NCI-H2196 treated with DMSO at 0.1 percent for 48 hours (cell line): ENCODE measurements around the gene LCA5.
"Not testable (repeated sequence)": the region's sequence is repeated elsewhere in the genome, so short reads cannot be mapped to it uniquely, and the experiment has no call there.

ENCODE experiments used
- DNase-seq: peaks from one replicate; lab custom pipeline; 2025; ENCODE audit not compliant: unreplicated experiment; lab: John Stamatoyannopoulos, UW

The LCA5 gene

GRCh38 chr6:79538106-79538971 lies 1.1 kb upstream of the LCA5 start:
- no peak for DNase-seq

- DNase-seq: no peak
These were observed 661 bp downstream of the LCA5 start for GRCh38 chr6:79536585-79536953.

GRCh38 chr6:79529567-79529966 lies 7.7 kb downstream of the LCA5 start:
- not testable (repeated sequence) for DNase-seq

- no peak for DNase-seq
These were observed 10.3 kb downstream of the LCA5 start for GRCh38 chr6:79526897-79527296.

- DNase-seq: no peak
These were observed 11.7 kb downstream of the LCA5 start for GRCh38 chr6:79525272-79526100.

GRCh38 chr6:79524065-79524464 lies 13.2 kb downstream of the LCA5 start:
- DNase-seq: no peak

- DNase-seq: no peak
These were observed 14.6 kb downstream of the LCA5 start for GRCh38 chr6:79522609-79523008.

- no peak for DNase-seq
These were observed 16.7 kb downstream of the LCA5 start for GRCh38 chr6:79520534-79520933.

GRCh38 chr6:79518842-79519241 lies 18.4 kb downstream of the LCA5 start:
- DNase-seq: no peak

- DNase-seq: no peak
These were observed 21.8 kb downstream of the LCA5 start for GRCh38 chr6:79515436-79515835.

GRCh38 chr6:79513111-79513510 lies 24.1 kb downstream of the LCA5 start:
- DNase-seq: no peak

- no peak for DNase-seq
These were observed 25.2 kb downstream of the LCA5 start for GRCh38 chr6:79512014-79512413.

- DNase-seq: no peak
These were observed 26.5 kb downstream of the LCA5 start for GRCh38 chr6:79510707-79511106.

- no peak for DNase-seq
These were observed 31.0 kb downstream of the LCA5 start for GRCh38 chr6:79506251-79506650.

- DNase-seq: no peak
These were observed 32.9 kb downstream of the LCA5 start for GRCh38 chr6:79504372-79504771.

- no peak for DNase-seq
These were observed 38.4 kb downstream of the LCA5 start for GRCh38 chr6:79498842-79499241.

- no peak for DNase-seq
These were observed 42.0 kb downstream of the LCA5 start for GRCh38 chr6:79495246-79495645.

GRCh38 chr6:79494841-79495240 lies 42.4 kb downstream of the LCA5 start:
- DNase-seq: no peak

GRCh38 chr6:79470728-79471127 lies 66.5 kb downstream of the LCA5 start:
- no peak for DNase-seq

- no peak for DNase-seq
These were observed 67.6 kb downstream of the LCA5 start for GRCh38 chr6:79469376-79470246.

GRCh38 chr6:79468587-79468986 lies 68.6 kb downstream of the LCA5 start:
- no peak for DNase-seq
